OCI-LY3 (cell line): ENCODE measurements around the gene OR6V1.

Experiments used
- H2AFZ ChIP-seq: fragments of 200-600, 300-600 bp; shearing (Covaris generic); 2 replicates; pipeline ENCODE4 v1.6.0; 2014; ENCODE audit warnings: antibody characterized with exemption, low read depth, low read length
- H3K27ac ChIP-seq: fragments of 200-600, 300-600 bp; sonication (generic); 2 replicates; pipeline ENCODE4 v1.5.1; 2014; ENCODE audit warnings: mild to moderate bottlenecking, low read length, moderate library complexity, mixed read lengths
- H3K27me3 ChIP-seq: fragments of 200-600, 300-600 bp; sonication (generic); 2 replicates; pipeline ENCODE4 v1.6.1; 2014; ENCODE audit warnings: low read depth, low read length, mixed read lengths
- H3K36me3 ChIP-seq: fragments of 200-600, 300-600 bp; sonication (generic); replicated peaks from 2 replicates; pipeline ENCODE3; 2014; ENCODE audit warnings: low read depth, low read length, mixed read lengths
- H3K4me1 ChIP-seq: fragments of 300-600, 200-600 bp; sonication (generic); 2 replicates; pipeline ENCODE4 v1.6.1; 2014; ENCODE audit warnings: low read length, mixed read lengths
- H3K4me2 ChIP-seq: fragments of 200-600, 300-600 bp; sonication (generic); 2 replicates; pipeline ENCODE4 v1.6.1; 2014; ENCODE audit warnings: low read length, mixed read lengths
- H3K4me3 ChIP-seq: fragments of 300-600, 200-600 bp; sonication (generic); 2 replicates; pipeline ENCODE4 v1.5.1; 2014; ENCODE audit warnings: antibody characterized with exemption, mild to moderate bottlenecking, low read length, moderate library complexity
- H3K79me2 ChIP-seq: fragments of 300-600, 200-600 bp; shearing (Covaris generic); 2 replicates; pipeline ENCODE4 v1.6.1; 2014; ENCODE audit warnings: mild to moderate bottlenecking, low read length, mixed read lengths
- H3K9ac ChIP-seq: fragments of 300-600, 200-600 bp; shearing (Covaris generic); 2 replicates; pipeline ENCODE4 v1.6.0; 2014; ENCODE audit warnings: mild to moderate bottlenecking, low read length, moderate library complexity
- H3K9me3 ChIP-seq: fragments of 200-600, 300-600 bp; shearing (Covaris generic); 2 replicates; pipeline ENCODE4 v1.6.1; 2014; ENCODE audit warnings: low read length, mixed read lengths; ENCODE audit not compliant: insufficient read depth
- H4K20me1 ChIP-seq: fragments of 200-600, 300-600 bp; sonication (generic); 2 replicates; pipeline ENCODE4 v1.6.1; 2016; ENCODE audit warnings: low read length, mixed read lengths; ENCODE audit not compliant: insufficient read depth
- EZH2phosphoT487 ChIP-seq: fragments of 200-600 bp; shearing (Covaris generic); IDR thresholded peaks from 2 replicates; pipeline ENCODE4 v1.6.1; 2018; ENCODE audit warnings: antibody characterized with exemption, mixed run types, low read depth
- TF ChIP-seq, protein P1 (sequence below): fragments of 200-600, 300-600 bp; sonication (generic); IDR thresholded peaks from 2 replicates; pipeline ENCODE4 v1.5.1; 2014; ENCODE audit warnings: antibody characterized with exemption, low read length, low read depth

OR6V1 gene

DNA sequence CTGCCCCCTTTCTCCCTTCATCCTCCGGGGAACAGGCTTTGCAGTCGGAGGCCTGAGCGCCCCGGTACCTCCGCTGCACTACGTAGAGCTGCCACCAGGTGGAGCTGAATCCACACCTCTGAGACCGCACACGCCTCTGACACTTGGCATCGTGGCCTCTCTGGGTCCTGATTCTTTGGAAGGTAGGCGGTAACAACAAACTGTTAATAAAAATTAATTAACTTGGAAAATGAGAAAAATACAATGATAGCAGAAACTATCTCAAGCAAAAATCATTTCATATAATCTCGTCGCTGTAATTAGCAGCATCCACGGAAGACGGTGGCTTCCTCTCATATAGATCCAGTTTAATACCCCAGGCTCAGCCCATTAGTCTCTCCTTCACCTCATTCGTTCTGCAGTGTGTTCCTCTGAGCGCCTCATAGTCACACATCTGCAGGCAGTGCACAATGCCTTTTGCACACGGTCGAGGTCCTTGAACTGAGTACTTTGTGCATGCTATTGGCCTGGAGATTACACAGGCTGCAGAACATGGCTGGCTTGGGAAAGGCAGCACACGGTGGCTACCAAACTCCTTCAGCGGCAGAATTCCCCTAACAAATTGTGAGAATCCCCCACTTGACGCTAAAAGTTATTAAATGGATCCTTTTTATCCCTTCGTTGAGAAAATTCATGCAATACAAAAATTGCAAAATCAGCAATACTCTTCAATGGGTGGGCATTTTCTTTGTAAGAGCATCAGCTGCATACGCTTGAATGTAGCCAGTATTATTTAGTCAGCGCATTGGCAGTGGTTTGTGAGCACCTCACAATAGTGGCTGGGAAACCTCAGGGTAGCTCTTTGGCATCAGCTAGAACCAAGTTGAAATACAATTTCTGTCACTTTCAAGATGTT is 43.9 kb upstream of the OR6V1 start:
- no peaks in the 10 kb centered on the region for H3K36me3 ChIP-seq
- H3K4me3 ChIP-seq: no peak overlapping the region
- H3K4me1 ChIP-seq: peaks cover 9% of the 10 kb centered on the region
- no peak overlapping the region for H2AFZ ChIP-seq
- H3K27me3 ChIP-seq: peaks cover 25% of the 10 kb centered on the region
- no peak overlapping the region for H3K9ac ChIP-seq
- H3K4me2 ChIP-seq: no peak overlapping the region
- no peaks in the 10 kb centered on the region for H3K9me3 ChIP-seq
- no peaks in the 10 kb centered on the region for H3K79me2 ChIP-seq
- H4K20me1 ChIP-seq: no peaks in the 10 kb centered on the region
- TF ChIP-seq, protein P1, sequence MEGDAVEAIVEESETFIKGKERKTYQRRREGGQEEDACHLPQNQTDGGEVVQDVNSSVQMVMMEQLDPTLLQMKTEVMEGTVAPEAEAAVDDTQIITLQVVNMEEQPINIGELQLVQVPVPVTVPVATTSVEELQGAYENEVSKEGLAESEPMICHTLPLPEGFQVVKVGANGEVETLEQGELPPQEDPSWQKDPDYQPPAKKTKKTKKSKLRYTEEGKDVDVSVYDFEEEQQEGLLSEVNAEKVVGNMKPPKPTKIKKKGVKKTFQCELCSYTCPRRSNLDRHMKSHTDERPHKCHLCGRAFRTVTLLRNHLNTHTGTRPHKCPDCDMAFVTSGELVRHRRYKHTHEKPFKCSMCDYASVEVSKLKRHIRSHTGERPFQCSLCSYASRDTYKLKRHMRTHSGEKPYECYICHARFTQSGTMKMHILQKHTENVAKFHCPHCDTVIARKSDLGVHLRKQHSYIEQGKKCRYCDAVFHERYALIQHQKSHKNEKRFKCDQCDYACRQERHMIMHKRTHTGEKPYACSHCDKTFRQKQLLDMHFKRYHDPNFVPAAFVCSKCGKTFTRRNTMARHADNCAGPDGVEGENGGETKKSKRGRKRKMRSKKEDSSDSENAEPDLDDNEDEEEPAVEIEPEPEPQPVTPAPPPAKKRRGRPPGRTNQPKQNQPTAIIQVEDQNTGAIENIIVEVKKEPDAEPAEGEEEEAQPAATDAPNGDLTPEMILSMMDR: peak; percentile 96
- TF ChIP-seq EZH2phosphoT487: no peak
- no peak overlapping the region for H3K27ac ChIP-seq

DNA sequence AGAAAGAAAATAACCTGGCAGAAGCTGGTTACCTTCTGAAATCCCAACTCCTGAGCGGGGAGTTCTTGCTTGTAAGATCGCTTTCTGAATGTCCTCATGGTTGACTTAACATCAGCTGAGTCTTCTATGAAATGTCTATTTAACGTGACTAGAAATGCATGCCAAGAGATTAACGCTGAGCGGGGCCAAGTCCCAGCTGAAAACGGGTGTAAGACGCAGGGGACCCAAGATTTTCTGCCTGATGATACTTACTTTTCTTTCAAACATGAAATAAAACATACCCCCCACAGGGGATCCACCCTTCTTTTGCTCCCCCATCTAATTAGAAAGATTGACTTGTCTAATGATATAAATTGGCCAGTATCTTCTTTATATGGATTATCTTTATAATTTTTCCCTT is 40.1 kb upstream of the OR6V1 start:
- Histone ChIP-seq H3K79me2 (no peaks in the 10 kb centered on the region), H3K27ac (no peak overlapping the region), H3K27me3 (no peaks in the 10 kb centered on the region), H3K4me2 (no peak overlapping the region), H3K4me1 (peaks cover 41% of the 10 kb centered on the region), H2AFZ (no peak overlapping the region), H3K36me3 (no peaks in the 10 kb centered on the region), H3K9ac (no peak overlapping the region), H3K4me3 (no peak overlapping the region), H4K20me1 (no peaks in the 10 kb centered on the region), H3K9me3 (no peaks in the 10 kb centered on the region)
- TF ChIP-seq EZH2phosphoT487: no peak
- TF ChIP-seq, protein P1: no peak

DNA sequence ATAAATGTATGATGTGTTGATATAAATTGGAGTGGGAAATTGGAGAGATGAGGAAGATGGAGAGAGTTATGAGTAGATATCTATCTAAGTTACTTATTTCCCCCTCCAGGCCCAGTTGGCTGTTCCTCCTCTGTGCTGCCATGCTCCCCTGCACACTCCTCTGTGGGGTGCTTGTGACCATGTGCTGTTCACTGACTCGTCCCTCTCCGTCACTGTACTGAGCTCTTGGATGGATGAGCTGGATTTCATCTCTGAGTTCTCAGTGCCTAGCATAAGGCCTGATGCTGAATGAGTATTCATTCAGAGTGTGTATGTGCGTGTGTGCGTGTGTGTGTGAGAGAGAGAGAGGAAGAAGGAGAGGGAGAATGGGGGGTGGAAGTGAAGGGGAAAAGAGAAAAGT is 39.7 kb upstream of the OR6V1 start:
- Histone ChIP-seq H2AFZ (no peak overlapping the region), H3K4me2 (no peak overlapping the region), H3K79me2 (no peaks in the 10 kb centered on the region), H4K20me1 (no peaks in the 10 kb centered on the region), H3K9ac (no peak overlapping the region), H3K27ac (no peak overlapping the region), H3K36me3 (no peaks in the 10 kb centered on the region), H3K27me3 (no peaks in the 10 kb centered on the region), H3K4me3 (no peak overlapping the region), H3K4me1 (peaks cover 45% of the 10 kb centered on the region), H3K9me3 (no peaks in the 10 kb centered on the region)
- TF ChIP-seq, protein P1: no peak
- TF ChIP-seq EZH2phosphoT487: no peak

DNA sequence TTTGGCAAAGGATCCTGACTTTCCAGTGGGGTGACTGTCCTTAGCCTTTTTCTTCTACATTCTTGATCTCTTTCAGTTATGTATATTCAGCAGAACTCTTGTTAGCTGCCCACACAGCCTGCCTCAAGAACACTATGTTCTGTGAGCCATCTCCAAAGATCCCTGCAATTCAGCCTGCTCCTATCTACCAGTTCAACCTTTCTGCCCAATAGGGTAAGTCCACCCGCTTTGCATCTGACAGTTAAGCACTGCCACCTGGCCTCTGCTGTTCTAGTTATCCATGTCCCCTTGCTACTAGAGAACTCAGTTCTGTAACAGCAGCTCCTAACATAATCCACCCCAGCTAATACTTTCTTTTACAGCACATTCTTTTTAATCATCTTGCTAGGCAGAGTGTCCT is 38.7 kb upstream of the OR6V1 start:
- Histone ChIP-seq H3K4me3 (no peak overlapping the region), H3K36me3 (no peaks in the 10 kb centered on the region), H4K20me1 (no peaks in the 10 kb centered on the region), H3K27me3 (no peaks in the 10 kb centered on the region), H3K4me1 (peaks cover 45% of the 10 kb centered on the region), H3K9ac (no peak overlapping the region), H3K79me2 (no peaks in the 10 kb centered on the region), H3K9me3 (no peaks in the 10 kb centered on the region), H2AFZ (no peak overlapping the region), H3K27ac (no peak overlapping the region), H3K4me2 (no peak overlapping the region)
- no peak for TF ChIP-seq EZH2phosphoT487
- TF ChIP-seq, protein P1: no peak
